KMS-11 (cell line): Measurements from ENCODE around the gene ESRRB.

Experiments
- H2AFZ ChIP-seq: fragments of 200-600 bp; sonication (generic); 2 replicates; pipeline ENCODE4 v1.6.1; 2016; ENCODE audit warnings: antibody characterized with exemption, mixed run types, low read depth
- H3K27ac ChIP-seq: fragments of 200-600 bp; sonication (generic); 2 replicates; pipeline ENCODE4 v1.6.1; 2016; ENCODE audit warnings: mild to moderate bottlenecking, mixed run types
- H3K27me3 ChIP-seq: fragments of 200-600 bp; sonication (generic); 2 replicates; pipeline ENCODE4 v1.6.1; 2017; ENCODE audit warnings: mild to moderate bottlenecking, low read depth, mixed run types, moderate library complexity; ENCODE audit not compliant: insufficient read depth
- H3K36me3 ChIP-seq: fragments of 200-600 bp; sonication (generic); 2 replicates; pipeline ENCODE4 v1.6.1; 2017; ENCODE audit warnings: mild to moderate bottlenecking, mixed run types; ENCODE audit not compliant: insufficient read depth
- H3K4me1 ChIP-seq: fragments of 200-600 bp; sonication (generic); 2 replicates; pipeline ENCODE4 v1.6.1; 2016; ENCODE audit warnings: mild to moderate bottlenecking, low read depth, mixed run types; ENCODE audit not compliant: poor library complexity, severe bottlenecking
- H3K4me2 ChIP-seq: fragments of 200-600 bp; sonication (generic); 2 replicates; pipeline ENCODE4 v1.7.0; 2016; ENCODE audit warnings: mild to moderate bottlenecking, mixed run types
- H3K4me3 ChIP-seq: fragments of 200-600 bp; sonication (generic); IDR thresholded peaks from 2 replicates; pipeline ENCODE4 v1.6.1; 2017; ENCODE audit warnings: low read depth, low read length, mixed read lengths; ENCODE audit not compliant: insufficient read depth
- H3K79me2 ChIP-seq: fragments of 200-600 bp; sonication (generic); 2 replicates; pipeline ENCODE4 v1.6.1; 2016; ENCODE audit warnings: low read depth, mixed run types; ENCODE audit not compliant: insufficient read depth
- H3K9ac ChIP-seq: fragments of 200-600 bp; sonication (generic); 2 replicates; pipeline ENCODE4 v1.6.1; 2016; ENCODE audit warnings: mild to moderate bottlenecking, mixed run types
- H4K20me1 ChIP-seq: fragments of 200-600 bp; sonication (generic); 2 replicates; pipeline ENCODE4 v1.6.1; 2016; ENCODE audit warnings: mild to moderate bottlenecking, mixed run types; ENCODE audit not compliant: insufficient read depth
- CTCF ChIP-seq: fragments of 200-600 bp; sonication (generic); conservative IDR thresholded peaks from 2 replicates; pipeline ENCODE4 v1.6.1; 2017; ENCODE audit warnings: low read depth, mild to moderate bottlenecking, antibody characterized with exemption, low read length, moderate library complexity, mixed read lengths

ESRRB gene

DNA sequence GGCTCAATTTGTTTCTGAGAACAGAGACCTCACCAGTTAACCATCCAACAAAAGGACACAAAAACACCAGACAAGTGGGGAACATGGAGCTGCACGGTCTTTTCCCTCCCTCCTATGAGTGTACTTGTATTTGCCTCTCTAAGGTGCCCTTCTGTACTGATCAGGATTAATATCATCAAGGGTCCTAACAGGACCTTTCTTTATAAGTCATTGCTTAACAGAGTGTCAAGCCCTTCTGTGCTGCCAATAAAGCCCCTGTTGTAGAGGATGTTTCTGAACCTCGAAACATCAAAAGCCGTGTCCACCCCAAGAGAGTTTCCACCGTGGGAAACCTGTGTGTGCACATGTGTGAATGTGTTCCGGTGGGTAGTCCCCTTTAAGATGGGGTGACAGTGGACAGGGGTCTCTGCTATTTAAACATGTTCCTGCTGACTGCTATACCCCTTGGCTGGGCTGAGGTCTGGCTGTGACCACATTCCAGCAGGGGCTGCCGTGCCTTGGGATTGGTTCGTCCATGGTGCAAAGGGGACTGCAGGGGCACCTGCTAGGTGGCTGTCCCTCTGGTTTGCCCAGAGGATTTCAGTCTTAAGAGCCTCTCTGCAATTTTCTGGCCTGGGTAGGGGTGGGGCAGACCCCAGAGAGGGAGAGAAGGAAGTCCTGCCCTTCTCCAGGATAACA is 6.0 kb downstream of the ESRRB start:
- Histone ChIP-seq H3K27me3 (no peaks in the 10 kb centered on the region), H3K4me1 (no peaks in the 10 kb centered on the region), H3K79me2 (no peaks in the 10 kb centered on the region), H3K4me3 (no peak overlapping the region), H3K4me2 (no peak overlapping the region), H3K9ac (no peak overlapping the region), H3K27ac (no peak overlapping the region), H3K36me3 (no peaks in the 10 kb centered on the region), H4K20me1 (no peaks in the 10 kb centered on the region), H2AFZ (no peak overlapping the region)
- TF ChIP-seq CTCF = no peak

DNA sequence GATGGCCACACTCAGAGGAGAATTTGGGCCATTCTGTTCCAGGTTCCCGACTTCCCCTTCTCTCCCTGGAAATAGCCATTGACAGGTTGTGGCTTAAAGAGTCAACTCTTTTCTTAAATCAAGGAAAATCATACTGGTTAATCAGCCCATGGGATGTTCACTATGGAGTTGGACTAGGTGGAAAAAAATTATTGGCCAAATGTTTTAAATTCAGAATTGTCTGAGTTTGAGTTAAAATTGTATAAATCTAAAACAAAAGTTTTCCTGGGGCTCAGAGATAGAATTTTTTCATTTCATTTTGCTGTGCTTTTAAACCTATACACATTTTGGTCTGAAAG is 6.5 kb downstream of the ESRRB start:
- no peak overlapping the region for H3K4me3 ChIP-seq
- H2AFZ ChIP-seq = no peak overlapping the region
- no peaks in the 10 kb centered on the region for H4K20me1 ChIP-seq
- H3K36me3 ChIP-seq = no peaks in the 10 kb centered on the region
- no peak for TF ChIP-seq CTCF
- no peak overlapping the region for H3K9ac ChIP-seq
- H3K27me3 ChIP-seq = no peaks in the 10 kb centered on the region
- H3K4me2 ChIP-seq = no peak overlapping the region
- H3K27ac ChIP-seq = no peak overlapping the region
- H3K79me2 ChIP-seq = no peaks in the 10 kb centered on the region
- H3K4me1 ChIP-seq = no peaks in the 10 kb centered on the region

DNA sequence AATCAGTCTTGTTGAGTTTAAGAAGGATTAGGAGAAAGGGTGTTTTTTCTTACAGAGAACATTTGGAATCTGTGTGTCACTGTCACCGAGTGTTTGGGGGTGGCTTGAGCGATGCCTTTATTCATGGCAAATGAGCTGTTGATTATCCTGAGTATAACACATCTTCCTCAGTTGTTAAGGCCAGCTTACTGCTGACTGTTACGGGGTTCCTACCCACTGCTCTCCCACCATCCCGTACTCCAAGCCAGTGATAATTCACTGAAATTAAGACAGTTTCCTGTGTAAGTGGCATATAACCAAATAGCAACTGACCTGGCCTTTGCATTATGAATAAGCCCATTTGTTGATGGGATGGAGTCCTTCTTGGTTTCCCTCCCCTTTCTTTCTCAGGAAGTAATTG is 9.5 kb downstream of the ESRRB start:
- Histone ChIP-seq H3K4me1 (no peaks in the 10 kb centered on the region), H4K20me1 (no peaks in the 10 kb centered on the region), H3K79me2 (no peaks in the 10 kb centered on the region), H3K27me3 (no peaks in the 10 kb centered on the region), H3K9ac (no peak overlapping the region), H3K27ac (no peak overlapping the region), H3K4me2 (no peak overlapping the region), H3K4me3 (no peak overlapping the region), H2AFZ (no peak overlapping the region), H3K36me3 (no peaks in the 10 kb centered on the region)
- no peak for TF ChIP-seq CTCF

DNA sequence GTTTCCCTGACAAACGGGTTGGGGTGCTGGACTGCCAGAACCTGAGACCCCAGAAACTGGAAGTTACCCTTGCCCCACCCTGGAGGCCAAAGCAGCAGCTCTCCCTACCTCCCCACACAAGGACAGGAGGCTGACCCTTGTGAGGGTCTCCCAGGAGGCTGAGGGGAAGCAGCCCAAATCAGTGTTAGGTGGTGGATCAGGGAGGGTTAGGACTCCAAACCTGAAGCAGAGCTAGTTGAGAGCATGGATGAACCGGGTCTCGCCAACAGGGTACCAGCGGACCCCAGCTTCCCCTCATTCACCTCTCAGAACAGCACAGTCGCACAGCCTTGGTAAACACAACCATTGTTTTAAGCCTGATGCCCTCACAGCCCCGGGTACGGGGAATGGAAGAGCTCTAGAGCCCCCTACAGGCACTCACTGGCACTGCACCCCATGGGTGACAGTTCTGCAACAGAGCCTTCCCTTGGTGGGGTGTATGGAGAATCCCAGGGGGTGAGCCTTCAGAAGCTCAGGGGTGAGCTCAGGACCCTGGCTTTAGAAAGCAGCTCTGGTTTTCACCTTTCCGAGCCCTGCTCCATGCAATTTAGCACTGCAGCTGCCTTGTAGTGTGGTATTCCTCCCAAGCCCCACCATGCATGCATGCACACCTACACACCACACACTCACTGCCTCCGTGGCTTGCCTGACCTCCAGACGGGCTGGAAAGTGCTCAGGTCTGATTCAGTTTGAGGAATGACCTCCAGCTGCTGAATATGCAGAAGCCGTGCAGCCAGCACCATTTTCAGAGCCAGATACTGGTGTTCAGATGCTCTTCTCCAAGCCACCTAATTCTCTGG is 11.2 kb downstream of the ESRRB start:
- Histone ChIP-seq H3K9ac (no peak overlapping the region), H3K79me2 (no peaks in the 10 kb centered on the region), H4K20me1 (no peaks in the 10 kb centered on the region), H3K27ac (no peak overlapping the region), H3K4me3 (no peak overlapping the region), H3K4me1 (no peaks in the 10 kb centered on the region), H2AFZ (peak overlapping the region; percentile 57), H3K27me3 (no peaks in the 10 kb centered on the region), H3K36me3 (no peaks in the 10 kb centered on the region), H3K4me2 (no peak overlapping the region)
- peak; percentile 83 for TF ChIP-seq CTCF
